Right kidney (tissue), 1 donor: ENCODE measurements around the gene ATP1B3.
A peak's percentile ranks its signal among the peaks of the same experiment; 100 is the strongest.
"Not testable (repeated sequence)": the region's sequence is repeated elsewhere in the genome, so short reads cannot be mapped to it uniquely, and the experiment has no call there.

ENCODE experiments used
- DNase-seq: peaks from one replicate; pipeline ENCODE4 v3.0.0-alpha.2; 2016

The ATP1B3 gene

GRCh38 chr3:141859651-141860050 is 16.8 kb upstream of the ATP1B3 start:
- no peak for DNase-seq

GRCh38 chr3:141860086-141860669 is 16.3 kb upstream of the ATP1B3 start:
- no peak for DNase-seq

GRCh38 chr3:141860766-141861513 is 15.5 kb upstream of the ATP1B3 start:
- no peak for DNase-seq

- no peak for DNase-seq
Observed at GRCh38 chr3:141862279-141862816, 14.1 kb upstream of the ATP1B3 start.

- no peak for DNase-seq
Observed at GRCh38 chr3:141863491-141863890, 13.0 kb upstream of the ATP1B3 start.

GRCh38 chr3:141864281-141864970 is 12.0 kb upstream of the ATP1B3 start:
- DNase-seq = no peak

- no peak for DNase-seq
Observed at GRCh38 chr3:141865101-141865500, 11.3 kb upstream of the ATP1B3 start.

GRCh38 chr3:141870091-141870687 is 6.3 kb upstream of the ATP1B3 start:
- no peak for DNase-seq

- DNase-seq = peak; percentile 81
Observed at GRCh38 chr3:141875374-141875892, 1.0 kb upstream of the ATP1B3 start.

- DNase-seq = peak; percentile 91
Observed at GRCh38 chr3:141875893-141876380, 506 bp upstream of the ATP1B3 start.

- DNase-seq = peak; percentile 81
Observed at GRCh38 chr3:141876891-141877621, 613 bp downstream of the ATP1B3 start.

- peak; percentile 11 for DNase-seq
Observed at GRCh38 chr3:141877911-141878310, 1.5 kb downstream of the ATP1B3 start.

- DNase-seq = no peak
Observed at GRCh38 chr3:141878326-141878725, 1.9 kb downstream of the ATP1B3 start.

GRCh38 chr3:141878817-141879216 is 2.4 kb downstream of the ATP1B3 start:
- no peak for DNase-seq

GRCh38 chr3:141881702-141882101 is 5.3 kb downstream of the ATP1B3 start:
- no peak for DNase-seq

GRCh38 chr3:141887051-141887450 is 10.6 kb downstream of the ATP1B3 start:
- DNase-seq = no peak

- not testable (repeated sequence) for DNase-seq
Observed at GRCh38 chr3:141888548-141888947, 12.1 kb downstream of the ATP1B3 start.

GRCh38 chr3:141894524-141895176 is 18.2 kb downstream of the ATP1B3 start:
- no peak for DNase-seq

GRCh38 chr3:141895731-141896130 is 19.3 kb downstream of the ATP1B3 start:
- no peak for DNase-seq

- DNase-seq = no peak
Observed at GRCh38 chr3:141898908-141899307, 22.5 kb downstream of the ATP1B3 start.

- DNase-seq = no peak
Observed at GRCh38 chr3:141900343-141900742, 23.9 kb downstream of the ATP1B3 start.
